GM06990 (cell line): ENCODE data around the gene CUBN.

Experiments used
- DNase-seq: peaks from one replicate; pipeline ENCODE4 v3.0.0-alpha.2; 2011; ENCODE audit not compliant: insufficient read length; ENCODE audit errors: extremely low read depth
- H3K27me3 ChIP-seq: replicated peaks from 2 replicates; pipeline ENCODE4 v1.6.0; 2011; ENCODE audit warnings: low read length; ENCODE audit not compliant: control insufficient read depth, insufficient read depth
- H3K36me3 ChIP-seq: 2 replicates; pipeline ENCODE4 v1.5.1; 2011; ENCODE audit warnings: low read length; ENCODE audit not compliant: control insufficient read depth, insufficient read depth
- H3K4me3 ChIP-seq: replicated peaks from 2 replicates; pipeline ENCODE4 v1.5.1; 2011; ENCODE audit warnings: low read depth, mild to moderate bottlenecking, control low read depth, low read length
- TF ChIP-seq, protein P1 (sequence below): IDR thresholded peaks from 2 replicates; pipeline ENCODE4 v1.5.1; 2011; ENCODE audit warnings: low read length, control low read depth, mild to moderate bottlenecking, inconsistent platforms; ENCODE audit not compliant: insufficient read depth, poor library complexity, severe bottlenecking

Gene CUBN

DNA sequence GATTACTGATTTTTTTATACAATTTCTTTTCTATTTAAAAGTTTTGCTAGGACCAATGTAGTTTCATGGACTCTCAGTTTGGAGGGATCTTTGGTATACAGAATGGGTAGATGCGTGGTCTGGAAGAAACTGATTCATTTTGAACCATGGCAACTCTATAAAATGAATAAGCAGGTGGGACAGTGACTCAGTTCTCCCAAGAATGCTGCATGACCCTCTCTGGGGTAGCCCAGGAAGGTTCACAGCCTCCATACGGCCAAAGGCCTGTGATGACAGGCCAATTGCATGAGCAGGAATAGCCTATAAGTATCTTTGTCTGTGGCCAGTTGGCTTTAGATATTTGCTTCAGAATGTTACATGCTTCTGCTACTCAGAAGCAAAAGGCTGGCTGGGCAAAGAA is 199.1 kb downstream of the CUBN start:
- no peak for DNase-seq
- Histone ChIP-seq H3K36me3 (no peaks in the 10 kb centered on the region), H3K27me3 (no peaks in the 10 kb centered on the region), H3K4me3 (no peak overlapping the region)
- TF ChIP-seq, protein P1, sequence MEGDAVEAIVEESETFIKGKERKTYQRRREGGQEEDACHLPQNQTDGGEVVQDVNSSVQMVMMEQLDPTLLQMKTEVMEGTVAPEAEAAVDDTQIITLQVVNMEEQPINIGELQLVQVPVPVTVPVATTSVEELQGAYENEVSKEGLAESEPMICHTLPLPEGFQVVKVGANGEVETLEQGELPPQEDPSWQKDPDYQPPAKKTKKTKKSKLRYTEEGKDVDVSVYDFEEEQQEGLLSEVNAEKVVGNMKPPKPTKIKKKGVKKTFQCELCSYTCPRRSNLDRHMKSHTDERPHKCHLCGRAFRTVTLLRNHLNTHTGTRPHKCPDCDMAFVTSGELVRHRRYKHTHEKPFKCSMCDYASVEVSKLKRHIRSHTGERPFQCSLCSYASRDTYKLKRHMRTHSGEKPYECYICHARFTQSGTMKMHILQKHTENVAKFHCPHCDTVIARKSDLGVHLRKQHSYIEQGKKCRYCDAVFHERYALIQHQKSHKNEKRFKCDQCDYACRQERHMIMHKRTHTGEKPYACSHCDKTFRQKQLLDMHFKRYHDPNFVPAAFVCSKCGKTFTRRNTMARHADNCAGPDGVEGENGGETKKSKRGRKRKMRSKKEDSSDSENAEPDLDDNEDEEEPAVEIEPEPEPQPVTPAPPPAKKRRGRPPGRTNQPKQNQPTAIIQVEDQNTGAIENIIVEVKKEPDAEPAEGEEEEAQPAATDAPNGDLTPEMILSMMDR: no peak

DNA sequence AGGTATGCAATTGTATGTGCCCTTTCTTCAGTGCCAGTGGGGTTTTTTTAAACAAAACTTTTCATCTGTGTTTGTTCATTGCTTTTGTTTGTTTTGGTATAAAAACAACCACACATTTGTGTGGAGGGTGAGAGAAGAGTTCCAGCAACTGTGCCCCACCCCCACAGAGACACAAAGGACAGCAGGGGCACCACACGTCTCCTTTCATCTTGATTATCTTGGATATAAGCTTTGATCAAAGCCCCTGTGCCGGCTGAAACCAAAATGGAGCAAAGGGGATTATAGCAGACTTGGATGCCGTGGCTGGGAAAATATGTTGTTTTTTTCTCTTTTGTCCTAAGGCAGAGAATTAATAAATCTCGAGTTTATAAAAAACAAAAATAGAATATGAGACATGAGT is 200.5 kb downstream of the CUBN start:
- H3K36me3 ChIP-seq: no peaks in the 10 kb centered on the region
- DNase-seq: no peak
- no peaks in the 10 kb centered on the region for H3K27me3 ChIP-seq
- TF ChIP-seq, protein P1: no peak
- no peak overlapping the region for H3K4me3 ChIP-seq

DNA sequence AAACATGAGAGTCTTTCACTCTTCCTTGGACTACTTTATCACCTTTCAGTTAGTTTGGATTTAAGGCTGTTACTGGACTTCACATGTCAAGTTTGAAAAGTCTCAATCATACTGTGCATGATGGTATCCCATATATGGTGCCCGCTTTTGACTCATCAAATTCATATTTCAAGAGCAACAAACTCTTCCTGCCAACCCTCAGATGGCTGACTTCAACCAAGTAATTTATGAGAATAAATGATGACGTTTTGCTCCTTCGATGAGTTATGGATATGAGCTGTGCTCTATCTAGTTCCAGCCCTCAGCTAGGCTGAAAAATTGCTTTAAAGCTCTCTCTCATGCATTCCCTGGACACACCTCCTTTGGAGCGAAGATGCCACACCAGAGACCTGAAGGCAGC is 202.1 kb downstream of the CUBN start:
- TF ChIP-seq, protein P1: no peak
- no peaks in the 10 kb centered on the region for H3K27me3 ChIP-seq
- DNase-seq: no peak
- no peak overlapping the region for H3K4me3 ChIP-seq
- no peaks in the 10 kb centered on the region for H3K36me3 ChIP-seq

DNA sequence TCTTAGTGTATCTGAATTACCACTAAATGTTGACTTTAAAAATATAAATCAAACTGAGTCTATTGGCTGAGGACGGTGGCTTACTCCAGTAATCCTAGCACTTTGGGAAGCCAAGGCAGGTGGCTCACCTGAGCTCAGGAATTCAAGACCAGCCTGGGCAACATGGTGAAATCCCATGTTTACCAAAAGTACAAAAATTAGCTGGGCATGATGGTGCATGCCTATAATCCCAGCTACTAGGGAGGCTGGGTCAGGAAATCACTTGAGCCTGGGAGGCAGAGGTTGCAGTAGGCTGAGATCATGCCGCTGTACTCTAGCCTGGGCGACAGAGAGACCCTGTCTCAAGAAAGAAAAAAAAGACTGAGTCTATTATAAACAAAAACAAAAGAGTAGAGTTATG is 205.9 kb downstream of the CUBN start:
- no peak for DNase-seq
- Histone ChIP-seq H3K27me3 (no peaks in the 10 kb centered on the region), H3K36me3 (no peaks in the 10 kb centered on the region), H3K4me3 (no peak overlapping the region)
- TF ChIP-seq, protein P1: no peak

DNA sequence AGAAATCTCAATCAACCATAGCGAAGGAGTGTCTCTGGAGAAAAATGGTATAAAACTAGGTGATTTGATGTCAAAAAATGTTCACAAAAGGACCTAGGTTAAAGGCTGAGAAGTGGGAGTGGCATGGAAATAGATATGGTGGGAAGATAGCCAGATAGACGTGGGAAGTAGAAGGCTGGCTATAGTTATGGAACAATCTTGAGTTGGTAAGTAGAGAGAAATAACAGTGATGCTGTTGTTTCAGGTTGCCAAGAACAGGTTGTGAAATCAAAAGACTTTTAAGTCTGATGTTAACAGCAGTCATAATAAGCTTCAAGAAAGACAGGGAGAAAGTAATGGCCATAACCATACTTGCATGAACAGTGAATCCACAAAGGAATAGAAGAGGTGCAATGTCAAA is 206.3 kb downstream of the CUBN start:
- Histone ChIP-seq H3K27me3 (no peaks in the 10 kb centered on the region), H3K4me3 (no peak overlapping the region), H3K36me3 (no peaks in the 10 kb centered on the region)
- TF ChIP-seq, protein P1: no peak
- DNase-seq: no peak
